ENCODE results near the gene EIF3K. TPM values are rescaled to one million over a fixed set of nuclear protein-coding genes. Genes with fewer than 3 reads are reported as not detected.

The EIF3K gene
- polyA plus RNA-seq, 1 donor (not counting 4 experiments of a cell fraction or from before 2014, with no cell fraction given), result 240 TPM

- no peak overlapping the region for H3K4me3 ChIP-seq (ENCODE audit: control insufficient read depth in 2 of 3, extremely low read depth in 1 of 3, insufficient read depth in 2 of 3, low read depth in 1 of 3, low read length in 3 of 3)
- H3K9ac ChIP-seq (ENCODE audit: control insufficient read depth, extremely low read depth, insufficient read depth, low read length), result peak overlapping the region; percentile 80
- no peak overlapping the region for H2AFZ ChIP-seq (ENCODE audit: control insufficient read depth, low read length)
- no peak for TF ChIP-seq EZH2 (IDR thresholded peaks at IDR 0.05; ENCODE audit: low read length)
- TF ChIP-seq, protein P1, sequence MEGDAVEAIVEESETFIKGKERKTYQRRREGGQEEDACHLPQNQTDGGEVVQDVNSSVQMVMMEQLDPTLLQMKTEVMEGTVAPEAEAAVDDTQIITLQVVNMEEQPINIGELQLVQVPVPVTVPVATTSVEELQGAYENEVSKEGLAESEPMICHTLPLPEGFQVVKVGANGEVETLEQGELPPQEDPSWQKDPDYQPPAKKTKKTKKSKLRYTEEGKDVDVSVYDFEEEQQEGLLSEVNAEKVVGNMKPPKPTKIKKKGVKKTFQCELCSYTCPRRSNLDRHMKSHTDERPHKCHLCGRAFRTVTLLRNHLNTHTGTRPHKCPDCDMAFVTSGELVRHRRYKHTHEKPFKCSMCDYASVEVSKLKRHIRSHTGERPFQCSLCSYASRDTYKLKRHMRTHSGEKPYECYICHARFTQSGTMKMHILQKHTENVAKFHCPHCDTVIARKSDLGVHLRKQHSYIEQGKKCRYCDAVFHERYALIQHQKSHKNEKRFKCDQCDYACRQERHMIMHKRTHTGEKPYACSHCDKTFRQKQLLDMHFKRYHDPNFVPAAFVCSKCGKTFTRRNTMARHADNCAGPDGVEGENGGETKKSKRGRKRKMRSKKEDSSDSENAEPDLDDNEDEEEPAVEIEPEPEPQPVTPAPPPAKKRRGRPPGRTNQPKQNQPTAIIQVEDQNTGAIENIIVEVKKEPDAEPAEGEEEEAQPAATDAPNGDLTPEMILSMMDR (optimal IDR thresholded peaks at IDR 0.05 in 1 of 3, IDR thresholded peaks at IDR 0.05 in 1 of 3, conservative IDR thresholded peaks at IDR 0.05 in 1 of 3; ENCODE audit: extremely low read depth in 1 of 3, insufficient read depth in 2 of 3, low read length in 3 of 3), result no peak
- H3K27ac ChIP-seq (ENCODE audit: control insufficient read depth, insufficient read depth, low read length), result peak overlapping the region; percentile 98
- H4K20me1 ChIP-seq (ENCODE audit: control insufficient read depth, extremely low read depth, insufficient read depth, low read length), result peaks cover 4% of the 10 kb centered on the region
- H3K36me3 ChIP-seq (ENCODE audit: control insufficient read depth in 2 of 2, extremely low read depth in 1 of 2, insufficient read depth in 2 of 2, low read length in 2 of 2), result peaks cover 4 to 39% of the 10 kb centered on the region in 2 experiments
- DNase-seq (ENCODE audit: low read depth, low spot score) (no peak), FAIRE-seq (no peak)
- dilution Hi-C loops (cut with MboI; ENCODE audit: extremely low pct_ligation_motif_present, low sequenced_read_pairs), result no loop called here
- H3K79me2 ChIP-seq (ENCODE audit: control insufficient read depth, insufficient read depth, low read length), result peaks cover 81% of the 10 kb centered on the region
- no peaks in the 10 kb centered on the region for H3K27me3 ChIP-seq (ENCODE audit: control insufficient read depth, extremely low read depth, insufficient read depth, low read length)
- H3K9me3 ChIP-seq (ENCODE audit: control insufficient read depth, low read depth, low read length), result no peaks in the 10 kb centered on the region
- H3K4me2 ChIP-seq (ENCODE audit: control insufficient read depth, extremely low read depth, insufficient read depth, low read depth, low read length), result peak overlapping the region; percentile 25
- peaks cover 91% of the 10 kb centered on the region for H3K4me1 ChIP-seq (ENCODE audit: control insufficient read depth, extremely low read depth, insufficient read depth, low read length)
- no peaks in the 10 kb centered on the region for H3K9me1 ChIP-seq (ENCODE audit: control insufficient read depth, extremely low read depth, insufficient read depth, low read length)
Measured at GRCh38 chr19:38655148-38655824, 36.3 kb downstream of the EIF3K start.

GRCh38 chr19:38656171-38656981 lies 37.4 kb downstream of the EIF3K start:
- FAIRE-seq, result peak; percentile 63
- no peak overlapping the region for H2AFZ ChIP-seq (ENCODE audit: control insufficient read depth, low read length)
- H3K4me3 ChIP-seq (ENCODE audit: control insufficient read depth in 2 of 3, extremely low read depth in 1 of 3, insufficient read depth in 2 of 3, low read depth in 1 of 3, low read length in 3 of 3), result no peak overlapping the region
- no peaks in the 10 kb centered on the region for H3K9me3 ChIP-seq (ENCODE audit: control insufficient read depth, low read depth, low read length)
- H4K20me1 ChIP-seq (ENCODE audit: control insufficient read depth, extremely low read depth, insufficient read depth, low read length), result no peaks in the 10 kb centered on the region
- H3K36me3 ChIP-seq (ENCODE audit: control insufficient read depth in 2 of 2, extremely low read depth in 1 of 2, insufficient read depth in 2 of 2, low read length in 2 of 2), result peaks cover 8 to 46% of the 10 kb centered on the region in 2 experiments
- TF ChIP-seq, protein P1 (optimal IDR thresholded peaks at IDR 0.05 in 1 of 3, IDR thresholded peaks at IDR 0.05 in 1 of 3, conservative IDR thresholded peaks at IDR 0.05 in 1 of 3; ENCODE audit: extremely low read depth in 1 of 3, insufficient read depth in 2 of 3, low read length in 3 of 3), result no peak
- no peak for TF ChIP-seq EZH2 (IDR thresholded peaks at IDR 0.05; ENCODE audit: low read length)
- peak overlapping the region; percentile 98 for H3K27ac ChIP-seq (ENCODE audit: control insufficient read depth, insufficient read depth, low read length)
- H3K79me2 ChIP-seq (ENCODE audit: control insufficient read depth, insufficient read depth, low read length), result peaks cover 81% of the 10 kb centered on the region
- H3K9ac ChIP-seq (ENCODE audit: control insufficient read depth, extremely low read depth, insufficient read depth, low read length), result peak overlapping the region; percentile 80
- no peaks in the 10 kb centered on the region for H3K27me3 ChIP-seq (ENCODE audit: control insufficient read depth, extremely low read depth, insufficient read depth, low read length)
- peaks cover 96% of the 10 kb centered on the region for H3K4me1 ChIP-seq (ENCODE audit: control insufficient read depth, extremely low read depth, insufficient read depth, low read length)
- no peak for DNase-seq (ENCODE audit: low read depth, low spot score)
- H3K9me1 ChIP-seq (ENCODE audit: control insufficient read depth, extremely low read depth, insufficient read depth, low read length), result no peaks in the 10 kb centered on the region
- peak overlapping the region; percentile 66 for H3K4me2 ChIP-seq (ENCODE audit: control insufficient read depth, extremely low read depth, insufficient read depth, low read depth, low read length)
- dilution Hi-C loops (cut with MboI; ENCODE audit: extremely low pct_ligation_motif_present, low sequenced_read_pairs), result no loop called here
